Hepatocyte (in vitro differentiated cells): Measurements from ENCODE around the gene RELB.

ENCODE experiments used
- CTCF ChIP-seq: fragments of 200-600 bp; sonication (generic); IDR thresholded peaks from 2 replicates; pipeline ENCODE4 v1.5.1; 2016; ENCODE audit warnings: antibody characterized with exemption, mild to moderate bottlenecking; ENCODE audit not compliant: poor library complexity
- EZH2 ChIP-seq: fragments of 200-600 bp; sonication (generic); IDR thresholded peaks from 2 replicates; pipeline ENCODE4 v1.6.1; 2016; ENCODE audit warnings: antibody characterized with exemption, mild to moderate bottlenecking, borderline replicate concordance
- EZH2phosphoT487 ChIP-seq: fragments of 200-600 bp; sonication (generic); IDR thresholded peaks from one replicate; pipeline ENCODE4 v1.6.1; 2018; ENCODE audit warnings: antibody characterized with exemption, mild to moderate bottlenecking, low read depth, moderate library complexity; ENCODE audit not compliant: unreplicated experiment, severe bottlenecking

- TF ChIP-seq CTCF (no peak), EZH2 (no peak), EZH2phosphoT487 (no peak)
These were observed 14.1 kb upstream of the RELB start for GRCh38 chr19:44987148-44987675.
